ENCODE results near the gene ATG2A. TPM values are rescaled to one million over a fixed set of nuclear protein-coding genes. Genes with fewer than 3 reads are reported as not detected.

The ATG2A gene
- total and polyA plus RNA-seq, 10 of the 15 experiments (the other 5 are each of a cell fraction or from before 2014, with no cell fraction given), result 0.08 to 19.0 (median 4.6) TPM

- 0 out of 2 replicates have a peak, but pooled peaks have one; percentile 38 for TF ChIP-seq ELK1 (IDR thresholded peaks at IDR 0.05; ENCODE audit: low read depth, low read length)
- peak; percentile 46; the same call in 1 of the 2 replicates for TF ChIP-seq MXI1 (IDR thresholded peaks at IDR 0.05; ENCODE audit: low read depth, low read length)
- TF ChIP-seq STAT1 (conservative IDR thresholded peaks at IDR 0.05), result 0 out of 2 replicates have a peak, but pooled peaks have one; percentile 45
- peak; percentile 49; the same call in 1 of the 2 replicates for TF ChIP-seq GATAD2B (conservative IDR thresholded peaks at IDR 0.05; ENCODE audit: low read depth)
- no peak for TF ChIP-seq BCL11A (IDR thresholded peaks at IDR 0.05; ENCODE audit: low read depth, low read length)
- peak; percentile 82 for TF ChIP-seq LARP7 (IDR thresholded peaks at IDR 0.05)
- peak; percentile 41; the same call in 1 of the 2 replicates for TF ChIP-seq RB1 (IDR thresholded peaks at IDR 0.05; ENCODE audit: borderline replicate concordance)
- peak; percentile 92 for TF ChIP-seq NFXL1 (IDR thresholded peaks at IDR 0.05; ENCODE audit: borderline replicate concordance)
- no peak for TF ChIP-seq BACH1 (IDR thresholded peaks at IDR 0.05; ENCODE audit: borderline replicate concordance)
- no peak for TF ChIP-seq SPI1 (IDR thresholded peaks at IDR 0.05; ENCODE audit: borderline replicate concordance, insufficient read depth, low read depth, low read length)
Measured at GRCh38 chr11:64878223-64878493, 38.9 kb downstream of the ATG2A start (continued).

GRCh38 chr11:64877390-64878222 lies 39.4 kb downstream of the ATG2A start:
- Histone ChIP-seq H3K4me3 (peak overlapping the region; percentile 89), H3K79me2 (ENCODE audit: control insufficient read depth, insufficient read depth, low read length) (peaks cover 65% of the 10 kb centered on the region), H3K9ac (ENCODE audit: control insufficient read depth, insufficient read depth, low read length) (peak overlapping the region; percentile 88), H4K20me1 (ENCODE audit: control insufficient read depth, insufficient read depth) (peaks cover 3% of the 10 kb centered on the region; the same call in 1 of the 2 replicates), H3K36me3 (ENCODE audit: control insufficient read depth in 2 of 2, insufficient read depth in 2 of 2, low read length in 1 of 2) (peaks cover 0 to 10% of the 10 kb centered on the region in 2 experiments; a peak in 3 of 4 replicates), H3K27ac (ENCODE audit: control insufficient read depth, insufficient read depth) (peak overlapping the region; percentile 84), H3K4me2 (ENCODE audit: control insufficient read depth, insufficient read depth) (peak overlapping the region; percentile 92), H3K9me3 (replicated peaks; ENCODE audit: control insufficient read depth, insufficient read depth, low read length) (no peaks in the 10 kb centered on the region), H3K4me1 (ENCODE audit: control insufficient read depth, insufficient read depth, low read length) (peaks cover 39% of the 10 kb centered on the region), H3K27me3 (replicated peaks in 1 of 2; ENCODE audit: control insufficient read depth in 2 of 2, insufficient read depth in 2 of 2, low read length in 1 of 2) (no peaks in the 10 kb centered on the region), H2AFZ (ENCODE audit: control insufficient read depth, low read depth, low read length) (no peak overlapping the region)
- WGBS (ENCODE audit: insufficient coverage, insufficient replicate concordance, low lambda C conversion rate, missing lambda C conversion rate), result 2% methylated on average over 41 of the region's 41 CpGs
- FAIRE-seq, result no peak
- in situ Hi-C loops (cut with MboI), result no loop called here
- DNase-seq (ENCODE audit: low read depth, low spot score), result no peak
- peak; percentile 34 for ATAC-seq
- ChIA-PET POLR2A (interaction anchor here (0.6 to 19.9 kb wide), 3 partner anchors 10 to 19 kb away, joined by 4 to 620 read pairs (median 19); no protein-coding TSS in a partner anchor), RAD21 (ENCODE audit: unreplicated experiment) (interaction anchor here (0.7 to 12.5 kb wide), 4 partner anchors 10 to 136 kb away, joined by 3 to 253 read pairs (median 112); partner anchors contain the start of gene ARL2), SMC1A (ENCODE audit: uncharacterized antibody, unreplicated experiment) (interaction anchor here (11.5 kb wide), 2 partner anchors 16 to 27 kb away, joined by 226 to 227 read pairs; no protein-coding TSS in a partner anchor), CTCF (interaction anchor here (1.2 to 30.0 kb wide), 7 partner anchors 11 to 233 kb away, joined by 3 to 1208 read pairs (median 3); partner anchors contain the start of gene CDC42BPG)
- no TSS peak for BruUV-seq (replicated peaks)
- intact Hi-C loops (cut with micrococcal nuclease; ENCODE audit: unreplicated experiment), result loop anchor here (2.0 to 10.0 kb wide), 4 partner anchors 19 to 837 kb away; partner anchors contain the start of genes KAT5 and MAP3K11
- TF ChIP-seq RELB (IDR thresholded peaks at IDR 0.05; ENCODE audit: low read depth), result peak; percentile 43; the same call in 1 of the 2 replicates
- TF ChIP-seq ZNF592 (IDR thresholded peaks at IDR 0.05), result no peak
- TF ChIP-seq ZNF207 (IDR thresholded peaks at IDR 0.05; ENCODE audit: borderline replicate concordance), result no peak
- TF ChIP-seq MTA2 (IDR thresholded peaks at IDR 0.05; ENCODE audit: low read depth), result peak; percentile 20
